Loucy (cell line): ENCODE results near the gene GNAT1.

Source experiments
- CTCF ChIP-seq: fragments of 200-600 bp; sonication (generic); conservative IDR thresholded peaks from 2 replicates; pipeline ENCODE4 v1.5.1; 2014; ENCODE audit warnings: mild to moderate bottlenecking, antibody characterized with exemption, low read length
- EZH2phosphoT487 ChIP-seq: fragments of 200-600 bp; IDR thresholded peaks from 2 replicates; pipeline ENCODE4 v1.6.1; 2018; ENCODE audit warnings: antibody characterized with exemption, mild to moderate bottlenecking, moderate library complexity, borderline replicate concordance

GRCh38 chr3:50213373-50213772 lies 22.0 kb downstream of the GNAT1 start:
- TF ChIP-seq CTCF, result no peak
- no peak for TF ChIP-seq EZH2phosphoT487
